ENCODE measurements around the gene RNF213.

DNA sequence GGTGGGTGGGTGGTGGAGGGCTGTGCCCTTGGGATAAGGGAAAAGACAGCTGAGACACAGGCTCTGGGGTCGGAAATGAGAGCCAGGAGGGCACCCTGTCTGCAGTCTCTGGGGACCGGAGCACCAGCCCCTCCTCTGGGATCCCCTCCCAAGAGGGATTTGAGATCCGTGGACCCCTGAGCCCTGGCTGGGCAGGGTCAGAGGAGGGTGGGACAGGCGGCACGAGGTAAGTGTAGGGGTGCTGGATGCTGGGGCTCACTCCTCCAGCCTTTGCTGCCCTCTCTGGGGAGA lies 40.9 kb upstream of the RNF213 start:
- TF ChIP-seq SUZ12 (IDR thresholded peaks at IDR 0.05; ENCODE audit: extremely low read depth, insufficient read depth, insufficient read length) (no peak), YY1 (IDR thresholded peaks at IDR 0.05; ENCODE audit: insufficient read depth, insufficient read length) (no peak), ZNF274 (IDR thresholded peaks at IDR 0.05; ENCODE audit: low read depth, low read length) (no peak)
